Stimulated activated CD4-positive, alpha-beta T cell treated with anti-CD3 and anti-CD28 coated beads, Interleukin-12 subunit alpha, Interleukin-12 subunit beta, amount 100 ng/mL, for 48 hours (primary cell): ENCODE measurements around the gene RSU1.
"Not testable (repeated sequence)": the region's sequence is repeated elsewhere in the genome, so short reads cannot be mapped to it uniquely, and the experiment has no call there.

Experiments used
- DNase-seq, 3 donors: peaks; one replicate each; pipeline ENCODE4 v3.0.0-alpha.2; 2020; ENCODE audit warnings: low read depth in 2 of 3, low spot score in 1 of 3

The RSU1 gene

GRCh38 chr10:16817125-16818019 is at the start of gene RSU1:
TSS of gene RSU1 (minus strand) at chr10:16817424. CDS start at chr10:16817081, 343 bp downstream.
- DNase-seq, result peak; percentile 99 to 100 (median 100)

- no peak for DNase-seq
These were observed 49.5 kb upstream of the RSU1 start for GRCh38 chr10:16866541-16867275.

DNA sequence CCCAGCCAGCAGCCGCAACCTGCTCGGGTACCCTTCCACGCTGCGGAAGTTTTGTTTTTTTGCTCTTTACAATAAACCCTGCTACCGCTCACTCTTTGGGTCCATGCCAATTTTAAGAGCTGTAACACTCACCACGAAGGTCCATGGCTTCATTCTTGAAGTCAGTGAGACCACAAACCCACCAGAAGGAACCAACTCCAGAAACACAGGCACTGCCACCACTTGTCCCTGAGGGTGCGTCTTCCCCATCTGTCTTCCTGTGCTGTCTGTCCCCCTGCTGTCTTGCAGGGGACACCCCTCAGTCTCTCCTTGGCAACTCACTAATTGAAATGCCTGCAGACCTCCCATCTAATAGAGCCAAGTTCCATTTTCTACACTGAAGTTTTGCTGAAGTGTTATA is 48.5 kb upstream of the RSU1 start:
- no peak for DNase-seq

GRCh38 chr10:16863766-16864165 is 46.5 kb upstream of the RSU1 start:
- DNase-seq, result no peak

DNA sequence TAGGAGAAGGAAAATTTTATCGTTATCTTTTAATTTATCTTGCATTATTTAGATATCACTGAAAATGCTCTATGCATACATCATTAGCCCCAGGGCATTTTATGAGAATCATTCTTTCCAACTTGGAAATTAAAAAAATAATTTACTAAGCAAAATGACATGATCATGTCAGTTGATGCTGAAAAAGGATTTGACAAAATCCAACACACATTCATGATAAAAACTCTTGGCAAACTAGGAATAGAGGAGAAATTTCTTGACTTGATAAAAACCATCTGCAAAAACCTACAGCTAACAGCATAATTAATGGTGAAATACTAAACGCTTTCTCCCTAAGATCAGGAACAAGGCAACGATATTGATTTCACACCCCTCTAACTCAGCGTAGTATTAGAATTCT is 40.2 kb upstream of the RSU1 start:
- no peak for DNase-seq

- no peak for DNase-seq
These were observed 39.3 kb upstream of the RSU1 start for GRCh38 chr10:16856567-16856966.

- no peak for DNase-seq
These were observed 38.9 kb upstream of the RSU1 start for GRCh38 chr10:16856092-16856491.

DNA sequence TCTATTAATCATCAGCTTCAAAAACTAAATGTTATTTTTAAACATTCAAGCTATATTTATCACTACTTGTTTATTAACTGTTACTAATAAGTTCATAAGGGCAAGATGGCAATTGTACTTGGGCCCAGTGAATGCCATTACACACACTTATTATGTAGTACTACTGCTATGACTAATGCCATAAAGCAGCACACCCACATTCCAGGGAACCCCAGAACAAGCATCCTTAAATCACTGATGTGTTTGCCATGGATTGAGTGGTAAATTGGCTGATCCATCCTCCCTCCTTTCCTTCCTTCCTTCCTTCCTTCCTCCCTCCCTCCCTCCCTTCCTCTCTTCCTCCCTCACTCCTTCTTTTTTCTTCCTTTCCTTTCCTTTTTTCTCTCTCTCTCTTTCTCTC is 37.4 kb upstream of the RSU1 start:
- DNase-seq, result no peak

DNA sequence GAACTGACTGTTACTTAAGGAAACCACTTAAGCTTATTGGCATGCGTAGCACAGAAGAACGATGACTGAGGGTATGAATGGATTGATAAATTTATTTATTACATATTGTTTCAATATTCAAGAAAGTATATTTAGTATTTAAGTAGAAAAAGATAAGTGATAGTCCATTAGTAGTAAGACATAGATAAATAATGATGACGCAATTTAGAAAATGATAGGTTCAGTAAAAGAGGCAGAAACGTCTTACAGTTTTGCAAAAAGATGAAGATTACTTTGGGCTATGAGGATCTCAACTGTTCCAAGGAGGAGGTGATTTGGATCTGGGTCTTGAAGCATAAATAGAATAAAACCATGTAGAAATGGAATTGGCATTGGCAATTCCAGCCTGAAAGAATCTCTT is 36.6 kb upstream of the RSU1 start:
- DNase-seq, result no peak

DNA sequence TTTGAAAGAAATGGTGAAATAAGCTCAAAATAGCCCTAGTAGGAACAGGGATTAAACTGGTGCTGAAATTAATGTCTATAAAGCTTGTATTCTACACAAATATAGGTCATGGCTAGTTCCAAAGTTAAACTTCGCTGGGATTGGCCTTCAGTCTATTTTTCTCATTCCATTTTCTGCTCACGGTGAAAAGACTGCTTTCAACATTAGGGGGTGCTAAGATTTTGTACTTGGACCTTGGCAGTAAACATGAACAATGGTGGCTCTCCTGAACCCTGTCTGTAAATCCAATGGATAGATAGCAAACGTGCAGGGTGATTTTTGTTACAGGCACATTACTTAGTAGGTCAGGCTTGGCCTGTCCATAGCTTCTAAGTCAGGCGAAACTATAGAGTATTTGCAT is 36.0 kb upstream of the RSU1 start:
- DNase-seq, result no peak

- no peak for DNase-seq
These were observed 35.4 kb upstream of the RSU1 start for GRCh38 chr10:16852624-16853023.

DNA sequence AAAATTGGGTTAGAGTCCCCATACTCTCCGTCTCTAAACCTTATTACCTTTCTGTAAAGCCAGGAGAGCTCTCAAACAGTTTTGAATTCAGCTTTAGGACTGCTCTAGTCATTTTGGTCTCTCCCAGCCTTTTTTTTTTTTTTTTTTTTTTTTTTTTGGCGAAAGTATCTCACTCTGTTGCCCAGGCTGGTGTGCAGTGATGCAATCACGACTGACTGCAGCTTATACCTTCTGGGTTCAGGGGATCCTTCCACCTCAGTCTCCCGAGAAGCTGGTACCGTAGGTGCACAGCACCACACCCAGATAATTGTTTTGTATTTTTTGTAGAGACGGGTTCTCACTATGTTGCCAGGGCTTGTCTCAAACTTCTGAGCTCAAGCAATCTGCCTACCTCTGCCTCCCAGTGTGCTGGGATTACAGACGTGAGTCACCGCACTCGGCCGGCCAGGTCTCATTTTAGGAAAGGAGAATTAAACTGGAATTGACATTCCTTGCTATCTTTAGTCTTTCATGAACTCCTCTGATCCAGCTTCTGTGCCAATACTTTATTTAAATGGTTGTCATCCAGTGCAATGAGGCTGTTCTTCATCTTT is 31.4 kb upstream of the RSU1 start:
- no peak for DNase-seq

- no peak for DNase-seq
These were observed 30.4 kb upstream of the RSU1 start for GRCh38 chr10:16847644-16848043.

DNA sequence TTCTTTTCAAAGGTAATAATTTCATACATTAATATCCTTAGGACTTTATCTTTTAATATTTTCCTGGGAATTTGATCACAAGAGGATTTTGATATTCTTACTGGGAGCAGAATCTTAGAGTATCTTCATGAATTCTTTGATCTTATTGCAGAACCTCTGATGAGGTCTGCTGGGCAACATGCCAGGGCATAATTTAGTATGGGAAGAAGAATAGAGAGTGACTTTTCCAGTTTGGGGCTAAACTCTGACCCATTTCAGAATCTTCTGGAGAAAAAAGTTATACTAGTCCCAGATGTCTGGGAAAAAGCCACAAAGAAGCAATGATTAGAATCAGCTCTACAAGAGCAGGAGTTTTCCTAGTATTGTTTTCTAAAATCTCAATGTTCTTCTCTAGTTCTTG is 28.0 kb upstream of the RSU1 start:
- no peak for DNase-seq

DNA sequence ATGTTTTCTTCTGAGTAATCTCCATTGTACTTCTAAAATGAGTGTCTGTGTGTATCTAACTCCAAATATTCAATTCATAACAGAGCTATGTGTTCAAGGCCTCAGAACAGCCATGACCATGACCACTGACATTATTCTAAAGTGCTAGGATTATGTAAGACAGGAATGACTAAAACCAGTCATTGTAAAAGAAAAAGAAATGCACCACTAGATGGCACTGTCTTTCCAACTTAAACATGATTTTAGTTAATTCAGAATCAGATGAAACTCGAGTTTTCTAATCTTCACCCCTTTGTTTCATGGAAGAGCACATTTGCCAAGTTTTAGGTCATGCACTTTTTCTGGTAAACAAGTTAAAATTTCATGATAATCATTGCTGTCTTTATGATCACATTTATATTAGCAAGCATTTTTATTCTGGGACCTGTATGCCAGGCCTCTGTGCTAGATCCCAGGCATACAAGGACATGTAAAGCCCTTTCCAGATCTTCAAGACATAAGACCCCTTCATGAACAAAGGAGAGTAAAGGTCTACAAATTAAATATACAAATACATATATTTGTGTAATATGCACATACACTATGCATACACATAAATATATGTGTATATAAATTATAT is 26.1 kb upstream of the RSU1 start:
- DNase-seq, result peak in 1 of 3 donors; percentile 50

DNA sequence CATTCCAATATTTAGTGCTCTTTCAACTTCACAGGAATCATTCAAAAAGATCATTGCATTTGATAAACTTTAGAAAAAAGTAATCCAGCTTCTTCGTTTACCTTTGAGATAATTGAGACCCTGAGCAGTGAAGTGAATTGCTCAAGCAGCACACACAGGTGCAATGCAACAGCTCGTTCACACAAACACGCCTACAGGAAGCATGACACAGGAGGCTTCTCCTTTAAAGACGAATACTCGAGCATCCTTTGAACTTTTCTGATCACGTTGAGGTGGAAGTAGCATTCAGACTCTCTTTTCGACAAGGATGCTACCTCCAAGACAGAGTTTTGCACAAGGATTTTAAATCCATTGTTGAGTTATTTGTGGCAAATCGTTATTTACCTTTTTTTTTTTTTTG is 18.0 kb upstream of the RSU1 start:
- DNase-seq, result peak in 1 of 3 donors; percentile 5

DNA sequence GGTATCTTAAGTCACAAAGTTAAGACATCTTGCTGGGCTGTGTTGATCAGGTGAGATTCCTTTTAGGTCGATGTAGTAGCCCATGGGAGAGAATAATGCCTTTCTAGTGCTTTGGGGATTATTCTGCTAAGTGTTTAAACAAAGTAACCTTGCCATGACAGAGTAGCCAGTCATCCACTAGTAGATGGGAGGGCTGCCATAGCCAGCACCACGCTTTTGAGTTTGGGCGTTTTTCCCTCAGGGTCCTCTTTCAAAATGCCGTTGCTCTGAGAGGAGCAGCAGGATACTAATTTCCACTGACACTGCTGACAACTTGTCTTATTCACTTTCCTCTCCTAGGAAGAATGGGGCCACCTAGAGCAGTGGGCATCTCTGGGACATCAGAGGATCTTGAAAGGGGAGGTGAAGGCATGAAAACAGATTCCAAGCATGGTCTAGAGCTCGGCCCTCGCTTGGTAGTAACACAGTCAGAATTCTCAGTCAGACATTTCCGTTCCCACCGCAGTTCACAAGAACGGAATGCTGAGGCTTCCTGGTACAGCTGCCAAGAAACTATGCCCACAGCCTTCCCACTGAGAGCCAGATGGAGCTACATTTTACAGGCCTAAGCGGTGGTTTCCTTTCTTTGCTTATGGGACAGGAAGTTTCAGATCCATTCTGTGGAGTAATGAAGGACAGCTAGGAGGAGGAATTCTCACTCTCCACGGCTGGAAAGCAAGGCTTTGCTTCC is 15.3 kb upstream of the RSU1 start:
- DNase-seq, result no peak

DNA sequence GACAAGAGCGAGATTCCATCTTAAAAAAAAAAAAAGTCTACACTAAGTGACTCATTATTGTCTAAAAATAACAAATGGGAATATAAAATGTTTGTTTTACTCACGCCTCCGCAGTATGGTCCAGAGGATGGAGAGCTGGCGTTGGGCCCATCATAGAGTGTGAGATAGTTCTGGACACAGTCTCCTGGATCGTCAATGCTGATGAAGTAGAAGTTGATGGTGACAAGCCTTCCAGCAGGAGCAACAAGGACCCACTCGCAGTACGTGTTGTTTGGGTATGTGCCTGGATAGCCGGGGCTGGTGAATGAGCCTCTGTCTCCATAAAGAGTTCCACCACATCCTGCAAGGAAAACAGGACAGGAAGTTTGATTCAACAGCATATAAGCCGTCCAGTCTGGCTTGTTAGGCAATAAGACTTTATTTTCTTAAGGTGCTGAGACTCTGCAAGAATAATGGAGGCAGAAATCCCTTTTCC is 11.5 kb upstream of the RSU1 start:
- DNase-seq, result no peak

DNA sequence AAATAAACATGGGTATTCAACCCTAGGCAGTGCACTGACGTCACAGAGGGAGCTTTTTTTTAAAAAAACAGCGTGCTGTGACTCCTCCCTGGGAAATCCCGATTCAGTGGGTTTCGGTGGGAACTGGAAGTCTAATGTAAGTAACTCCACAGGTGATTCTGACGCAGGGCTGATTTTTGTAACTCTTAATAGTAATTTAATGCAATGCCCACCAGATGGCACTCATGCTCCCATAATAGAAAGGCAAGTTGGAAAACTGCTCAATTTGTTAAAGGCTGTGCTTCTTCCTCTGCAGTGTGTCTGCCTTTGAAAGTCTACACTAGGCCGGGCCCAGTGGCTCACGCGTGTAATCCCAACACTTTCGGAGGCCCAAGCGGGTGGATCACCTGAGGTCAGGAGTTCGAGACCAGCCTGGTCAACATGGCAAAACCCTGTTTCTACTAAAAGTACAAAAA is 10.9 kb upstream of the RSU1 start:
- DNase-seq, result peak; percentile 21 to 69 (median 37)

DNA sequence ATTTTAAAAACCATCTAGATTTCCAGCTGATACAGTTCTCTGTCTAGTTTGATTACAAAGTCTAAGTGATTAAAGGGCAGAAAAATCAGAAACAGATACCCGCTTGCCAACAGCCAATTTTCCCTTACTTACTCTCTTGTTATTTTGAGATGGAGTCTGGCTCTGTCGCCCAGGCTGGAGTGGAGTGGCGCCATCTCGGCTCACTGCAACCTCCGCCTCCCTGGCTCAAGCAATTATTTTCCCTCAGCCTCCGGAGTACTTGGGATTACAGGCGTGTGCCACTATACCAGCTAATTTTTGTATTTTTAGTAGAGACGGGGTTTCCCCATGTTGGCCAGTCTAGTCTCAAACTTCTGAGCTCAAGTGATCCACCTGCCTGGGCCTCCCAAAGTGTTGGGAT is 10.2 kb upstream of the RSU1 start:
- DNase-seq, result not testable (repeated sequence)
